Hematopoietic multipotent progenitor cell treated with erythropoietin and hydrocortisone succinate and interleukin-3 and kit ligand, for 15 days (in vitro differentiated cells): ENCODE data around the gene THRB.

Source experiments
- DNase-seq: peaks from one replicate; pipeline ENCODE4 v3.0.0-alpha.2; 2015; ENCODE audit warnings: low spot score

The THRB gene

GRCh38 chr3:24348348-24348747, 146.3 kb downstream of the THRB start:
- no peak for DNase-seq

- no peak for DNase-seq
These were observed 149.7 kb downstream of the THRB start for GRCh38 chr3:24344784-24345439.

- DNase-seq: no peak
These were observed 151.4 kb downstream of the THRB start for GRCh38 chr3:24343084-24343783.

GRCh38 chr3:24342275-24342674, 152.4 kb downstream of the THRB start:
- no peak for DNase-seq

- DNase-seq: no peak
These were observed 153.0 kb downstream of the THRB start for GRCh38 chr3:24341668-24342067.

- no peak for DNase-seq
These were observed 153.7 kb downstream of the THRB start for GRCh38 chr3:24340966-24341365.

- DNase-seq: no peak
These were observed 154.5 kb downstream of the THRB start for GRCh38 chr3:24340161-24340560.

- no peak for DNase-seq
These were observed 155.3 kb downstream of the THRB start for GRCh38 chr3:24339266-24339825.

- DNase-seq: no peak
These were observed 156.1 kb downstream of the THRB start for GRCh38 chr3:24338409-24339130.

- no peak for DNase-seq
These were observed 158.5 kb downstream of the THRB start for GRCh38 chr3:24336101-24336500.

- DNase-seq: no peak
These were observed 162.6 kb downstream of the THRB start for GRCh38 chr3:24332092-24332491.

- no peak for DNase-seq
These were observed 171.4 kb downstream of the THRB start for GRCh38 chr3:24323272-24323671.

GRCh38 chr3:24320601-24321000, 174.0 kb downstream of the THRB start:
- no peak for DNase-seq

- DNase-seq: no peak
These were observed 175.9 kb downstream of the THRB start for GRCh38 chr3:24318677-24319287.

- no peak for DNase-seq
These were observed 177.7 kb downstream of the THRB start for GRCh38 chr3:24316887-24317383.

- no peak for DNase-seq
These were observed 178.7 kb downstream of the THRB start for GRCh38 chr3:24315971-24316370.

- DNase-seq: no peak
These were observed 179.3 kb downstream of the THRB start for GRCh38 chr3:24315356-24315755.

GRCh38 chr3:24311881-24312280, 182.8 kb downstream of the THRB start:
- no peak for DNase-seq

- DNase-seq: no peak
These were observed 183.8 kb downstream of the THRB start for GRCh38 chr3:24310887-24311286.

- DNase-seq: no peak
These were observed 188.1 kb downstream of the THRB start for GRCh38 chr3:24306518-24306917.

GRCh38 chr3:24305795-24306467, 188.7 kb downstream of the THRB start:
- DNase-seq: peak; percentile 16
